DND-41 (cell line): ENCODE data around the gene TMC5.

ENCODE experiments used
- CTCF ChIP-seq: IDR thresholded peaks from 2 replicates; pipeline ENCODE4 v1.5.1; 2012; ENCODE audit warnings: borderline replicate concordance, low read length, moderate library complexity, mild to moderate bottlenecking; ENCODE audit not compliant: poor library complexity, severe bottlenecking; ENCODE audit errors: extremely low read depth
- EZH2 ChIP-seq: IDR thresholded peaks from 3 replicates; pipeline ENCODE4 v1.6.1; 2012; ENCODE audit warnings: borderline replicate concordance, low read depth, mild to moderate bottlenecking, moderate library complexity, low read length, inconsistent platforms; ENCODE audit not compliant: severe bottlenecking

DNA sequence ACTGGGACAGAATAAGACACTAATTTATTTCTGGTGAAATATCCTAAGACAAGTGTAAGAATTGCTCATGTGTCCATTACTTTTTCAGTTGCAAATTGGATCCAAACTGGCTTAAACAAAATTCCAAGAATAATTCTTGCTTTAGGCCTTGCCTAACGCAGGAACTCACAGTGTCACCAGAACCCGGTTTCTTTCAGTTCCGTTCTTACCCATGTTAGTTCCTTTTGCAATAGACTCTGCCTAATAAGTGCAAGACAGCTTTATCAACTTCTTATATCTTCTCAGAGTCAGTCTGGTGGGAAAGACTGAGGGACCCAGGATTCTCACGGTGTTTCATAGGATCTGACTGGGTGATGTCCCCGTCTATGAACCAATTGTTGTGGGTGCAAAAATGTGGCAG is 79.5 kb downstream of the TMC5 start:
- no peak for TF ChIP-seq CTCF
- TF ChIP-seq EZH2 = no peak
